ENCODE measurements around the gene ARCN1. TPM values are rescaled to one million over a fixed set of nuclear protein-coding genes. Genes with fewer than 3 reads are reported as not detected.
A peak's percentile ranks its signal among the peaks of the same experiment; 100 is the strongest.
"Not testable (repeated sequence)": the region's sequence is repeated elsewhere in the genome, so short reads cannot be mapped to it uniquely, and the experiment has no call there.

Gene ARCN1
- total RNA-seq, 1 donor from 2014 or later: 86.7 TPM

DNA sequence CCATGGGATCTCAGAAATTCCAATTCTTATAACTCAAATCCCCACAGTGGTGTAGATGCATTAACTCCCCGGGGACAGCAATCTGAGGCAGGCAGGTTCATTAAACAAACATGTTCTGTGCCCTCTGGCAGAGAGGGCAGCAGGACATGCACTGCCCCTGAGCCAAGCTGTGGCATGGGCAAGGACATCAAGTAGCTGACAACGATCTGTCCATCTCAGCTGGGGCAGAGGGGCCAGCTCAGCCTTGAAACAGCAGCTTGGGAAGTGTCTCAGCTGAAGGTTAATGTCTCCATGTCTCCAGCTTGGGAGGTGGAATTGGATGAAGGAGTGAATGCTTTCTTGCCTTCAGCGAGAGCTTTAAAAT, 27.6 kb upstream of the ARCN1 start:
- no peak for DNase-seq

DNA sequence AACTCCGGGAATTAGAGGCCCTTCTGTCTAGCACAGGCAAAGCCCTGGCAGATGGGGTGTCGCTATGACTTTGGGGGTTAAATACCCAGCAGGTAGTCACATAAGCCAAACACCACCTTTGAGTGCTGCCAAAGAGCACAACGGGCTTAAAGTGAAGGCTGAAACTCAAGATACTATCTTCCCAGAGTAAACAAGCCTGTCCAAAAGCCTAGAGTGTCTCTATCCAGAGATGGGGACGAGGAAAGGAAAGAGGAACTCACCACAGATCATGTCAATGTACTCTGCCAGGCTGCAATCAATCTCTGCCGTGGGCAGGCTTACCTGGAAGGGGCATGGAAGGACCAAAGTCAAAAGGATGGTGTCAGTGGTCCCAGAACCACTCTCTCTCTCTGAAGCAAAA, 26.7 kb upstream of the ARCN1 start:
- no peak for DNase-seq

- no peak for DNase-seq
Observed at GRCh38 chr11:118547132-118547531, 25.1 kb upstream of the ARCN1 start.

DNA sequence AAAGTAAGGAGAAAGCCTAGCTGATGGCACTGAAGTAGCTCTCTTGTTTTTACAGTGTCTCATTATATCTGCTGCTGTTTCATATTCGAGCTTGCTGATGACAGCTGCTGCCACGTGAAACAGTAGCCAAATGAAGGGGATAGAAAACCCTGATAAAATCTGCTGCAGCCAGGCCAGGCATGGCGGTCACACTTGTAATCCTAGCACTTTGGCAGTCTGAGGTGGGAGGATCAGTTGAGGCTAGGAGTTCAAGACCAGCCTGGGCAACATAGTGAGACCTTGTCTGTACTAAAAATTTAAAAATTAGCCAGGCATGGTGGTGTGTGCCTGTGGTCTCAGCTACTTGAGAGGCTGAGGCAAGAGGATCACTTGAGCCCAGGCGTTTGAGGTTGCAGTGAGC, 19.9 kb upstream of the ARCN1 start:
- no peak for DNase-seq

- DNase-seq: no peak
Observed at GRCh38 chr11:118560806-118561205, 11.4 kb upstream of the ARCN1 start.

DNA sequence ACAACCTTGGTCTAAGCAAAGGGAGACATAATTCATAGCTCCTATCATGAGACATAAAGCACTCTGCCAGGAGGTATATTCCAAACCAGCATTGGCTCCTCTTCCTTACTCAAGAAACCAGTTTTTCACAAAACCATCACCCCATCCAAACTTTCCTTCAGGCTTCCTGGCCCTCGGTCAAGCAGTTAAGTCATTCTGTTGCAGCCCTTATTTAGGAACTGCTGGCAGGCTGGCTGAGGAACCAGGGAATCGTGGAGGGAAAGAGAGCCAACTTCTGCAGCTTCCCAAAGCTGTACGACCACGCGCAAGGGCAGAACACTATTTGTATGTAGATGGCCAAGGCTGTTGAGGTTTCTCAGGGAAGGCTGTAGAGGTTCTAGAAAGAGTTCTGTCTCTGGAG, 7.2 kb upstream of the ARCN1 start:
- peak; percentile 46 for DNase-seq

- DNase-seq: no peak
Observed at GRCh38 chr11:118569670-118570069, 2.5 kb upstream of the ARCN1 start.

GRCh38 chr11:118570787-118571186, 1.4 kb upstream of the ARCN1 start:
- no peak for DNase-seq

- not testable (repeated sequence) for DNase-seq
Observed at GRCh38 chr11:118571701-118572060, 528 bp upstream of the ARCN1 start.

DNA sequence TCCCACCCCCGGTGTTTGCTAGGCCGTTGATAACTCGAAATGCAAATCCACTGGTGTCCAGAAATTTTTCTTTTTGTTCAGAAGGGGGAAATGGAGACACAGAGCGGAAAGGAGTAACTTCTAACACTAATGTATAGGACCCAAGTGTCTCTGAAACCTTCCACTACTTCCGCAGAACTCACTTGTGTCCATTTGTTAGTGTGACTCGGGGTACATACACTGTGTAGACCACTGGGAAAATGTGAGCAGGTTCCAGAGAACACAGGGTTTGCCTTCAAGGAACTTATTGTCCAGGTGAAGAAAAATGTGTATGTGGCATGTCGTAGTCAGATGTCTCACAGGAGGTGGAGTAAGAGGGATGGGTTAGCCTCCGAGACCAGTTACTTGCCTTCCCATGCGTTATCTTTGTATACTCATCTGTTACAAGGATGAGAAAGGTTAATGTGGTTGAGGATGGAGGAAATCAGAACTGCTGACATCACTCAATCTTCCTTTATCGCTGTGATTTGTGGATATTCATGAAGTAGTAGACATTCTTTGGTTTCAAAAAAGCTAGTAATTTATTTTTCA, 857 bp downstream of the ARCN1 start:
- peak; percentile 36 for DNase-seq

DNA sequence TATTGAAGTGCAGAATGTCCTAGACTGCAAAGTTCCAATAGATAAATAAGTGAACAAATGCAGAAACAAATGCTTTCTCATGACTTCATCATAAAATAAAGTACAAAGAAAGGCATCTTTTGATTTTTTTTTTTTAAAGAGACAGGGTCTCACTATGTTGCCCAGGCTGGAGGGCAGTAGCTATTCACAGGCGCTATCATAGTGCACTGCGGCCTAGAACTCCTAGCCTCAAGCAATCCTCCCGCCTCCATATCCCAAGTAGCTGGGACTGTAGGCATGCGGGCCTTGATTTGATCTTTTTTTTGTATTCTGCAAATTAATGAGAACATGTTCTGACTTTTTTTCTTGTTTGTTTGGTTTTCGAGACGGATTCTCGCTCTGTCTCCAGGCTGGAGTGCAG, 2.4 kb downstream of the ARCN1 start:
- no peak for DNase-seq

DNA sequence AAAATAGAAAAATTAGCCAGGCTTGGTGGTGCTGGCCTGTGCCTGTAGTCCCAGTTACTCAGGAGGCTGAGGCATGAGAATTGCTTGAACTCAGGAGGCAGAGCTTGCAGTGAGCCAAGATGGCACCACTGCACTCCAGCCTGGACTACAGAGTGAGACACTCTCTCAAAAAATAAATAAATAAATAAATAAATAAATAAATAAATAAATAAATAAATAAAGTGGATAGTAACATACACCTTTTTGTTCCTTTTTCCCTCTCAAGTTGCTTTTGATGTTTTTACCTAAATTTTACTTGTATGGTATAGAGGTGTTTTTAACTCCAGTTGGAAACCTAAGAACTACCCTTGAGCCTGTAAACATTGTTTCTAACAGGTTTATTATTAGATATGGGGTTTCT, 5.8 kb downstream of the ARCN1 start:
- not testable (repeated sequence) for DNase-seq

GRCh38 chr11:118581057-118581456, 8.8 kb downstream of the ARCN1 start:
- DNase-seq: no peak

GRCh38 chr11:118587952-118588351, 15.7 kb downstream of the ARCN1 start:
- DNase-seq: no peak

DNA sequence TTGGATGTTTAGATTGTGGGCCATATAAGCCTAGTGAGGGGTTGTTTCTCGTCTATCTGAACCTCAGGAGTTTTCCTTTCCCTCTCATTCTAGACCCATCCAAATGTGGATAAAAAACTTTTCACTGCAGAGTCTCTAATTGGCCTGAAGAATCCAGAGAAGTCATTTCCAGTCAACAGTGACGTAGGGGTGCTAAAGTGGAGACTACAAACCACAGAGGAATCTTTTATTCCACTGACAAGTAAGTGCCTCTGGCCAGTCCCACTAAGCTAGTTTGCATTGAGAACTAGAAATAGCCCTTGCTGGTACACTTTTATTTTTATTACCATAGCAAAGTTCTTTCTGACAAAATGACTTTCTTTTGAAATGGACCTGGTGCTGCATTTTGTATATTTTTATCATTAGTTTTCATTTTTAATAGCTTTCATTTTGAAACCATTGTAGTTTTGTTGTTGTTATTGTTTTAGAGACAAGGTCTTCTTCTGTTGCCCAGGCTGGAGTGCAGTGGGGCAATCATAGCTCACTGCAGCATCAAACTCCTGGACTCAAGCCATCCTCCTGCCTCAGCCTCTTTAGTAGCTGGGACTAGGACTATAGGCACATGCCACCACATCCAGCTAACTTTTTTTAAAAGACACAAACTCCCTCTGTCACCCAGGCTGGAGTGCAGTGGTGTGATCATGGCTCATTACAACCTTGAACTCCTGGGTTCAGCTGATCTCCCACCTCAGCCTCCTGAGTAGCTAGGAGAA, 20.6 kb downstream of the ARCN1 start:
- DNase-seq: no peak

- DNase-seq: not testable (repeated sequence)
Observed at GRCh38 chr11:118594984-118595383, 22.8 kb downstream of the ARCN1 start.

- DNase-seq: no peak
Observed at GRCh38 chr11:118596224-118597146, 24.3 kb downstream of the ARCN1 start.

DNA sequence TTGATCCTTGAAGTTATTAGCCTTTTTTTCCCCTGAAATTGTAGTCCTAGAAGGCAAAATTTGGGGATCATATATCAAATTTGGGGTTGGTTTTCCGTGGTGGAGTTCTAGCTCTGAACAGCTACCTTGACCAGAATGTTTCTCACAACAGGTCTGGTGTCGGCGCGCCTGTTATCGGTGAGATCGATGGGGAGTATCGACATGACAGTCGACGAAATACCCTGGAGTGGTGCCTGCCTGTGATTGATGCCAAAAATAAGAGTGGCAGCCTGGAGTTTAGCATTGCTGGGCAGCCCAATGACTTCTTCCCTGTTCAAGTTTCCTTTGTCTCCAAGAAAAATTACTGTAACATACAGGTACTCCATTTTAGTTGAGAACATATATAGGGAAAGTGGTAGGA, 25.3 kb downstream of the ARCN1 start:
- DNase-seq: no peak

GRCh38 chr11:118602331-118602730, 30.1 kb downstream of the ARCN1 start:
- peak; percentile 76 for DNase-seq

- not testable (repeated sequence) for DNase-seq
Observed at GRCh38 chr11:118603709-118604108, 31.5 kb downstream of the ARCN1 start.

- DNase-seq: no peak
Observed at GRCh38 chr11:118604566-118604965, 32.4 kb downstream of the ARCN1 start.

- DNase-seq: peak; percentile 97
Observed at GRCh38 chr11:118605116-118605867, 33.1 kb downstream of the ARCN1 start.
